HepG2 (cell line): ENCODE data around the gene GRIK1.

ENCODE experiments used
- RAD21 ChIP-seq: fragments of 450-650 bp; formaldehyde crosslinking; IDR thresholded peaks from 2 replicates; pipeline ENCODE4 v1.5.0; 2020; ENCODE audit warnings: mild to moderate bottlenecking
- SETDB1 ChIP-seq: sonication (generic); formaldehyde crosslinking; IDR thresholded peaks from 2 replicates; pipeline ENCODE4 v1.5.1; 2020; ENCODE audit warnings: missing genetic modification reagents, mild to moderate bottlenecking, borderline replicate concordance
- ZNF10 ChIP-seq: sonication (generic); formaldehyde crosslinking; IDR thresholded peaks from 2 replicates; pipeline ENCODE4 v1.4.0; 2020; ENCODE audit warnings: mild to moderate bottlenecking, low read depth, missing genetic modification reagents, borderline replicate concordance

GRCh38 chr21:29534448-29534847, 405.3 kb downstream of the GRIK1 start:
- TF ChIP-seq ZNF10 (CRISPR knock-in tag), result no peak
- no peak for TF ChIP-seq SETDB1 (CRISPR knock-in tag)
- TF ChIP-seq RAD21, result no peak
